ENCODE results near the gene LRFN2. TPM values are rescaled to one million over a fixed set of nuclear protein-coding genes. Genes with fewer than 3 reads are reported as not detected.

LRFN2 gene
- total RNA-seq, 1 experiment from 2014 or later: 26.6 TPM

- CTCF ChIA-PET: no interaction called here
- POLR2A ChIA-PET (ENCODE audit: low non-redundant PET): no interaction called here
- DNase-seq (ENCODE audit: low spot score): no peak
- TF ChIP-seq EZH2 (IDR thresholded peaks at IDR 0.05; ENCODE audit: borderline replicate concordance, low read depth, low read length, poor library complexity, severe bottlenecking): no peak
- no peak for TF ChIP-seq CTCF (conservative IDR thresholded peaks at IDR 0.05; ENCODE audit: low read depth, low read length)
- Histone ChIP-seq H3K4me1 (ENCODE audit: insufficient read depth, low read length, poor library complexity, severe bottlenecking) (peaks cover 20% of the 10 kb centered on the region), H3K9me3 (ENCODE audit: low read depth, low read length, poor library complexity, severe bottlenecking) (no peaks in the 10 kb centered on the region), H3K4me3 (ENCODE audit: low read depth, low read length, poor library complexity, severe bottlenecking) (no peak overlapping the region), H3K36me3 (ENCODE audit: insufficient read depth, low read length, poor library complexity, severe bottlenecking) (no peaks in the 10 kb centered on the region), H3K27me3 (replicated peaks; ENCODE audit: insufficient read depth, low read depth, low read length, poor library complexity) (no peaks in the 10 kb centered on the region), H3K27ac (ENCODE audit: low read depth, low read length, poor library complexity, severe bottlenecking) (no peak overlapping the region)
- intact Hi-C loops (cut with micrococcal nuclease; ENCODE audit: unreplicated experiment): no loop called here
- BruUV-seq (replicated peaks): no TSS peak
These were observed 235.2 kb downstream of the LRFN2 start for GRCh38 chr6:40352006-40352405.

GRCh38 chr6:40350747-40351217 is 236.4 kb downstream of the LRFN2 start:
- ChIA-PET CTCF (no interaction called here), POLR2A (ENCODE audit: low non-redundant PET) (no interaction called here)
- Histone ChIP-seq H3K27ac (ENCODE audit: low read depth, low read length, poor library complexity, severe bottlenecking) (no peak overlapping the region), H3K36me3 (ENCODE audit: insufficient read depth, low read length, poor library complexity, severe bottlenecking) (no peaks in the 10 kb centered on the region), H3K27me3 (replicated peaks; ENCODE audit: insufficient read depth, low read depth, low read length, poor library complexity) (no peaks in the 10 kb centered on the region), H3K4me3 (ENCODE audit: low read depth, low read length, poor library complexity, severe bottlenecking) (no peak overlapping the region), H3K4me1 (ENCODE audit: insufficient read depth, low read length, poor library complexity, severe bottlenecking) (peaks cover 20% of the 10 kb centered on the region), H3K9me3 (ENCODE audit: low read depth, low read length, poor library complexity, severe bottlenecking) (no peaks in the 10 kb centered on the region)
- DNase-seq (ENCODE audit: low spot score): no peak
- intact Hi-C loops (cut with micrococcal nuclease; ENCODE audit: unreplicated experiment): no loop called here
- TF ChIP-seq CTCF (conservative IDR thresholded peaks at IDR 0.05; ENCODE audit: low read depth, low read length) (no peak), EZH2 (IDR thresholded peaks at IDR 0.05; ENCODE audit: borderline replicate concordance, low read depth, low read length, poor library complexity, severe bottlenecking) (no peak)
- no TSS peak for BruUV-seq (replicated peaks)

GRCh38 chr6:40349901-40350746 is 237.0 kb downstream of the LRFN2 start:
- no peak for TF ChIP-seq CTCF (conservative IDR thresholded peaks at IDR 0.05; ENCODE audit: low read depth, low read length)
- TF ChIP-seq EZH2 (IDR thresholded peaks at IDR 0.05; ENCODE audit: borderline replicate concordance, low read depth, low read length, poor library complexity, severe bottlenecking): no peak
- H3K4me3 ChIP-seq (ENCODE audit: low read depth, low read length, poor library complexity, severe bottlenecking): no peak overlapping the region
- H3K4me1 ChIP-seq (ENCODE audit: insufficient read depth, low read length, poor library complexity, severe bottlenecking): peaks cover 20% of the 10 kb centered on the region
- H3K36me3 ChIP-seq (ENCODE audit: insufficient read depth, low read length, poor library complexity, severe bottlenecking): no peaks in the 10 kb centered on the region
- no peaks in the 10 kb centered on the region for H3K9me3 ChIP-seq (ENCODE audit: low read depth, low read length, poor library complexity, severe bottlenecking)
- CTCF ChIA-PET: no interaction called here
- no peak overlapping the region for H3K27ac ChIP-seq (ENCODE audit: low read depth, low read length, poor library complexity, severe bottlenecking)
- BruUV-seq (replicated peaks): no TSS peak
- DNase-seq (ENCODE audit: low spot score): no peak
- intact Hi-C loops (cut with micrococcal nuclease; ENCODE audit: unreplicated experiment): no loop called here
- no peaks in the 10 kb centered on the region for H3K27me3 ChIP-seq (replicated peaks; ENCODE audit: insufficient read depth, low read depth, low read length, poor library complexity)
- POLR2A ChIA-PET (ENCODE audit: low non-redundant PET): no interaction called here
